Muscle of leg (tissue), 16 donors: ENCODE results near the gene BMPR1A. TPM values are rescaled to one million over a fixed set of nuclear protein-coding genes. Genes with fewer than 3 reads are reported as not detected.

Experiments used
- DNase-seq: peaks from one replicate; pipeline ENCODE4 v3.0.0; 2013
- H3K27ac ChIP-seq: one replicate; pipeline ENCODE4 v1.5.1; 2013; ENCODE audit warnings: mild to moderate bottlenecking, low read length, control low read depth
- H3K27me3 ChIP-seq: one replicate; pipeline ENCODE4 v1.6.1; 2013; ENCODE audit warnings: low read length; ENCODE audit not compliant: control insufficient read depth, insufficient read depth
- H3K36me3 ChIP-seq: one replicate; pipeline ENCODE4 v1.6.1; 2013; ENCODE audit warnings: low read length; ENCODE audit not compliant: control insufficient read depth, insufficient read depth
- H3K4me1 ChIP-seq: one replicate; pipeline ENCODE4 v1.6.1; 2013; ENCODE audit warnings: low read length; ENCODE audit not compliant: control insufficient read depth, insufficient read depth
- H3K4me3 ChIP-seq: one replicate; pipeline ENCODE4 v1.5.1; 2013; ENCODE audit warnings: low read length, control low read depth
- H3K9me3 ChIP-seq: replicated peaks from 2 replicates; pipeline ENCODE4 v1.6.1; 2013; ENCODE audit warnings: low read depth, low read length; ENCODE audit not compliant: control insufficient read depth
- WGBS: methylation state at CpG from one replicate; pipeline ENCODE4 v1.1.5; 2013; ENCODE audit warnings: missing lambda C conversion rate; ENCODE audit not compliant: insufficient coverage; 5-methylcytosine and 5-hydroxymethylcytosine counted together
- long read RNA-seq, 11 donors: transcript quantifications; one replicate each; lab custom pipeline, GENCODE V29; 2026
- polyA plus RNA-seq, 8 donors: library from polyadenylated mRNA; unstranded; fragments of 120-200 nt; gene quantifications; one replicate each; pipeline versions ENCODE4 v1.2.1 to v1.2.3, GENCODE V29; 2013; ENCODE audit warnings: inconsistent platforms in 1 of 8, low replicate concordance in 1 of 8; ENCODE audit not compliant: insufficient read length in 8 of 8, insufficient read depth in 1 of 8
- total RNA-seq: library from RNA; stranded (reverse); fragments of 120-200 nt; gene quantifications from one replicate; pipeline ENCODE4 v1.2.4, GENCODE V29; 2013

The BMPR1A gene
- 61.4 TPM for total RNA-seq
- 10 to 100 TPM; 32.6 to 51.5 (median 45.8) TPM for polyA plus RNA-seq
- long read RNA-seq, donor 1, result 0 reads
- long read RNA-seq, donor 2, full-length matches to known transcripts, result 1 of 1 reads
- long read RNA-seq, donor 2, partial matches to known transcripts, result 0 of 1 reads
- long read RNA-seq, donor 2, other reads (novel, unspliced or antisense), result 0 of 1 reads
- long read RNA-seq, donor 3, full-length matches to known transcripts, result 3 of 3 reads
- long read RNA-seq, donor 3, partial matches to known transcripts, result 0 of 3 reads
- long read RNA-seq, donor 3, other reads (novel, unspliced or antisense), result 0 of 3 reads
- long read RNA-seq, donor 4, full-length matches to known transcripts, result 5 of 5 reads
- long read RNA-seq, donor 4, partial matches to known transcripts, result 0 of 5 reads
- long read RNA-seq, donor 4, other reads (novel, unspliced or antisense), result 0 of 5 reads
- long read RNA-seq, donor 5, full-length matches to known transcripts, result 4 of 9 reads
- long read RNA-seq, donor 5, partial matches to known transcripts, result 5 of 9 reads
- long read RNA-seq, donor 5, other reads (novel, unspliced or antisense), result 0 of 9 reads
- long read RNA-seq, donor 6, full-length matches to known transcripts, result 7 of 7 reads
- long read RNA-seq, donor 6, partial matches to known transcripts, result 0 of 7 reads
- long read RNA-seq, donor 6, other reads (novel, unspliced or antisense), result 0 of 7 reads
- long read RNA-seq, donor 7, full-length matches to known transcripts, result 4 of 93 reads
- long read RNA-seq, donor 7, partial matches to known transcripts, result 73 of 93 reads
- long read RNA-seq, donor 7, other reads (novel, unspliced or antisense), result 16 of 93 reads
- long read RNA-seq, donor 8, full-length matches to known transcripts, result 4 of 4 reads
- long read RNA-seq, donor 8, partial matches to known transcripts, result 0 of 4 reads
- long read RNA-seq, donor 8, other reads (novel, unspliced or antisense), result 0 of 4 reads
- long read RNA-seq, donor 9, full-length matches to known transcripts, result 3 of 3 reads
- long read RNA-seq, donor 9, partial matches to known transcripts, result 0 of 3 reads
- long read RNA-seq, donor 9, other reads (novel, unspliced or antisense), result 0 of 3 reads
- long read RNA-seq, donor 10, full-length matches to known transcripts, result 9 of 24 reads
- long read RNA-seq, donor 10, partial matches to known transcripts, result 15 of 24 reads
- long read RNA-seq, donor 10, other reads (novel, unspliced or antisense), result 0 of 24 reads
- long read RNA-seq, donor 11, partial matches to known transcripts, result 22 of 22 reads
- long read RNA-seq, donor 11, other reads (novel, unspliced or antisense), result 0 of 22 reads

DNA sequence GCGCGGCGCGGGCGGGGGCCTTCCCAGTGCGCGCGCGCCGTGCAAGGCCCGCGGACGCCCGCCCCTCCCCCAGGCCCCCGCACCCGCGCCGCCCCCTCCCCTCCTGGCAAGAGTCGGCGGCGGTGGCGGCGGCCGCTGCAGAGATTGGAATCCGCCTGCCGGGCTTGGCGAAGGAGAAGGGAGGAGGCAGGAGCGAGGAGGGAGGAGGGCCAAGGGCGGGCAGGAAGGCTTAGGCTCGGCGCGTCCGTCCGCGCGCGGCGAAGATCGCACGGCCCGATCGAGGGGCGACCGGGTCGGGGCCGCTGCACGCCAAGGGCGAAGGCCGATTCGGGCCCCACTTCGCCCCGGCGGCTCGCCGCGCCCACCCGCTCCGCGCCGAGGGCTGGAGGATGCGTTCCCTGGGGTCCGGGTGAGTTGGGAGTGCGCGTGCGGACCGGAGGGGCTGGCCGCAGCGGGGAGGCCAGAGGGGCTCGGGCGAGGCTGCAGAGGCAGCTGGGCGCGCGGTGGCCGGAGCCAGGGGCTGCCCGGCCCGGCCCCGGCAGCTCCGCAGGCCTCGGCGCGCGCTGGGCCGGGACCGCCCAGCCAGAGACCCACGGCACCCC is at the start of gene BMPR1A:
Gene BMPR1A (plus strand): TSS at position 109 of the 602 bp plus-strand sequence. CDS start 119,400 bp downstream, outside the sequence.
- H3K4me1 ChIP-seq, result peaks cover 22% of the 10 kb centered on the region
- H3K9me3 ChIP-seq, result no peaks in the 10 kb centered on the region
- peak within 1 kb of the TSS; percentile 81 for H3K4me3 ChIP-seq
- peak within 1 kb of the TSS; percentile 99 for H3K27ac ChIP-seq
- peak; percentile 68 for DNase-seq
- WGBS, result under 1% methylated on average over 66 of the region's 85 CpGs
- H3K27me3 ChIP-seq, result peaks cover 13% of the 10 kb centered on the region
- H3K36me3 ChIP-seq, result no peaks in the 10 kb centered on the region

DNA sequence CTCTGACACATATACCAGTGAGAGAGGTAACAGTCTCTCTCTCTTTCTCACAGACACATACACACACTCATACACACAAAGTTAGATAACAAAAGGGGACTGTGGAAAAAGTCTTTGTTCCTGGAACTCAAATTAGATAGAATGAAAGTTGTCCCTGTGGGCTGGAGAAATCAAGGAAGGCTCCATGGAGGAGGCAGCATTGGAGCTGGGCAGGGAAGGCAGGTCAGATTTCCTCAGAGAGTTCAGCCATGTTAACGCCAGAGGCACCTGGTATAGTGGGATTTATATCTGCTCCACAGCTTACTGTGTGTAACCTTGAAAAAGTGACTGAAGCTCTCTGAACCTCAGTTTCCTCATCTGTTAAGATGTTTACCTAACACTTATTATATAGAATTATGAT is 49.4 kb upstream of the BMPR1A start:
- peaks cover 54% of the 10 kb centered on the region for H3K36me3 ChIP-seq

GRCh38 chr10:86707505-86707904 is 48.9 kb upstream of the BMPR1A start:
- H3K9me3 ChIP-seq, result no peaks in the 10 kb centered on the region
- no peak overlapping the region for H3K27ac ChIP-seq
- H3K4me3 ChIP-seq, result no peak overlapping the region
- WGBS, result 74% methylated on average over 2 of the region's 4 CpGs
- peaks cover 63% of the 10 kb centered on the region for H3K4me1 ChIP-seq
- H3K27me3 ChIP-seq, result peaks cover 11% of the 10 kb centered on the region
- DNase-seq, result no peak
- H3K36me3 ChIP-seq, result peaks cover 56% of the 10 kb centered on the region

More for the DNA sequence above, 49.4 kb upstream of the BMPR1A start:
- WGBS, result no CpG with 5 or more reads among the region's 1 CpG
- H3K4me3 ChIP-seq, result no peak overlapping the region
- H3K9me3 ChIP-seq, result no peaks in the 10 kb centered on the region
- peaks cover 7% of the 10 kb centered on the region for H3K27me3 ChIP-seq
- DNase-seq, result no peak
- peak overlapping the region; percentile 74 for H3K27ac ChIP-seq
- H3K4me1 ChIP-seq, result peaks cover 58% of the 10 kb centered on the region

DNA sequence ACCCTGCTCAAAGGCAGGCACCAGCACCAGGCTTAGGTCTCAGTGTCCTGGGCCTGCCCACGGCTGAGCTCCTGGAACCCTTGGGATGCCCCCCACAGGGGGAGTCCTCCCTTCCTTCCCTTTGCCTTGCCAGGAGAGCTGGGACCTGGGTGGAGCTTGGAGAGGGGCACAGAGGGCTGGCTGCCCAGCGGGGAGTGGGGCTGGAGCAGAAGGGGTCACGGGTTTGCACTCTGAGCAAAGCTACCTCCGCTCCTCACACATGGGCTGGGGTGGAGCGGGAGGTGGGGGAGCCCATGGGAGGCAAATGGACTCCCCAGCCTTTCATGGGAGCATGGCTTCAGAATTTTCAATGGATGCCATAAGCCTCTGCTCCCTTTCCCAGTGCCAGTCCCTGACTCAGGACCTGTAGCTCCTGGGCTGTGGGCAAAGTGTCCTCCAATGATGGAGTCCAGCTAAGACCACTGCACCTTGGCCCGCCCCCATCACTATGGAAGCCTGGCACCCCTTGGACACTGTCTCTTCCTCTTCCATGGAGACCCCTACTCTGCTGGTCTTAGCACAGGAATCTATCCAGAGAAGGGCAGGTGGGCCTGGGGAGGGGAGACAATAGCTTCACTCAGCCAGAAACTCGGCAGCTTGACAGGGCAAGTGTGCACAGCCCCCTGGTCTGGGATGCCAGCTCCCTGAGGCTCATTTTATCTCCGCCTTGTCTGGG is 48.2 kb upstream of the BMPR1A start:
- no peak for DNase-seq
- 74% methylated on average over 3 of the region's 8 CpGs for WGBS
- no peaks in the 10 kb centered on the region for H3K9me3 ChIP-seq
- peaks cover 66% of the 10 kb centered on the region for H3K4me1 ChIP-seq
- peaks cover 52% of the 10 kb centered on the region for H3K36me3 ChIP-seq
- H3K27ac ChIP-seq, result no peak overlapping the region
- H3K27me3 ChIP-seq, result peaks cover 11% of the 10 kb centered on the region
- H3K4me3 ChIP-seq, result no peak overlapping the region

- Histone ChIP-seq H3K27me3 (peaks cover 11% of the 10 kb centered on the region), H3K4me1 (peaks cover 68% of the 10 kb centered on the region), H3K36me3 (peaks cover 56% of the 10 kb centered on the region), H3K27ac (peak overlapping the region; percentile 4), H3K4me3 (no peak overlapping the region), H3K9me3 (no peaks in the 10 kb centered on the region)
- no CpG with 5 or more reads among the region's 5 CpGs for WGBS
- no peak for DNase-seq
These were observed 47.5 kb upstream of the BMPR1A start for GRCh38 chr10:86708783-86709380.

- WGBS, result 92% methylated on average over 13 of the region's 16 CpGs
- Histone ChIP-seq H3K36me3 (peaks cover 56% of the 10 kb centered on the region), H3K27ac (peak overlapping the region; percentile 4), H3K4me1 (peaks cover 68% of the 10 kb centered on the region), H3K9me3 (no peaks in the 10 kb centered on the region), H3K4me3 (no peak overlapping the region), H3K27me3 (peaks cover 11% of the 10 kb centered on the region)
- no peak for DNase-seq
These were observed 46.8 kb upstream of the BMPR1A start for GRCh38 chr10:86709396-86710185.

DNA sequence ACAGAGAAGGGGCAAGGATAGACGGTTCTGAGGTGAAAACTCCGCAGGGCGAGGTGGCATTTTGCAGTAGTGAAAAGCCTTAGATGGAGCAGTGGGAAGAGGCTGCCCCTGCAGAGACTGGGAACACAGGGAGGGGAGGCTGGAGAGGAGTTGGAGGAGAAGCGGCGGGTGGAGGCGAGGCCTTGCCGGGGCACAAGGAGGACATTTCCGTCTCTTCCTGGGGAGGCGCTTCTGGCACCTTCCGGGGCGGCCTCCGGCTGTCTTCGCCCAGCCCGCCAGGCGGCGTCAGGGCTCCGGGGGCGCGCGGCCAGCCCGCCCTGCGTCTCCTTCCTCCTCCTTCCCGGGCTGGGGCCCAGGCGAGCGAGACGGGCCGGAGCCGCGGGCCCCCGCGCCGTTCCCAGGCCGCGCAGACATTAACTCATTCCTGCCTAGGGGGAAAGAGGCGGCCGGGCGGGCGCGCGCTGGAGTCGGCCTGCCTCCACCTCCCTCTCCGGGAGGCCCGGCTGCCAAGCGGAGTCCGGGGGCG is 45.4 kb upstream of the BMPR1A start:
- Histone ChIP-seq H3K4me1 (peaks cover 75% of the 10 kb centered on the region), H3K27ac (peak overlapping the region; percentile 91)
- 3% methylated on average over 44 of the region's 46 CpGs for WGBS

More for the DNA sequence above, 45.4 kb upstream of the BMPR1A start:
- no peaks in the 10 kb centered on the region for H3K9me3 ChIP-seq
- peaks cover 11% of the 10 kb centered on the region for H3K27me3 ChIP-seq
- DNase-seq, result peak; percentile 98
- H3K4me3 ChIP-seq, result peak overlapping the region; percentile 57
- H3K36me3 ChIP-seq, result peaks cover 49% of the 10 kb centered on the region
